HG03108 (cell line): ENCODE measurements around the gene LHX2.

Experiments
- ATAC-seq: cut with Tn5 transposase; IDR thresholded peaks from one replicate; pipeline ENCODE4 v1.9.1; 2021; ENCODE audit warnings: moderate library complexity; ENCODE audit not compliant: unreplicated experiment

LHX2 gene

GRCh38 chr9:124012368-124013301 is 1.1 kb downstream of the LHX2 start:
- no peak for ATAC-seq

GRCh38 chr9:124013309-124014210 is 2.0 kb downstream of the LHX2 start:
- ATAC-seq, result no peak

DNA sequence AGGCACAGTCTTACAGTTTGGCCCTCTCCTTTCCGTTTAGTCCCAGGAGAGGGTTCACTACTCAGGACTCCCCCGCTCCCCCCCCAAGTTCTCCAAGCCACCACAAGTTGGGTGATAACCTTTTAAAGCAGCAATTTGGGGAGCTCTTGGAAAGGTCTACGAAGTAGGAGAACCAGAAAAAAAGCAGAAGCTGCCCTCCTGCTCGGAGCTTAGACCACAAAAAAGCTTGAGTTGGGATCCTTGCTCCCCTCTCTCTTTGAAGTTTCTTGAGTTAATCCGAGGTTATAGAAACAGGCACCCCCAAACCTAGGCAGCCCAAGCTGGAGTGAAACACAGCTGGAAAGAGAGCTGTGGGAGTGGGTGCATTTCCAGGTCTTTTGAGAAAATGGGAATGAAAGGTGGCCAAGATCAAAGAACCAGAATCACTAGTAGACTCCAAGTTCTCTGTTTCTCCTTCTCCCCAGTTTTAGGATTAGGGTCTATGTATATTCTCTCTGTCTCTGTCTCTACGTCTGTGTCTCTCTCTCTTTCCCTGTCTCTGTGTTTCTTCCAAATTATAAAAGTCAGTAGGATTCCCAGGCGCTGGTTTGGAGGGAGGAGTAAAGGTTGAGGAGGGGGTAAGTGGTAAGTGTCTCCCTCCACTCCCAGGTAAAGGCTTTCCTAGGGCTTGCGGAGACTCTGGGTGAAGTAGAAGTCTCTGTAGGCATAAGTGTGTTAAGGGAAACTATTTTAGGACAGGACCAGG is 2.8 kb downstream of the LHX2 start:
- ATAC-seq, result no peak

DNA sequence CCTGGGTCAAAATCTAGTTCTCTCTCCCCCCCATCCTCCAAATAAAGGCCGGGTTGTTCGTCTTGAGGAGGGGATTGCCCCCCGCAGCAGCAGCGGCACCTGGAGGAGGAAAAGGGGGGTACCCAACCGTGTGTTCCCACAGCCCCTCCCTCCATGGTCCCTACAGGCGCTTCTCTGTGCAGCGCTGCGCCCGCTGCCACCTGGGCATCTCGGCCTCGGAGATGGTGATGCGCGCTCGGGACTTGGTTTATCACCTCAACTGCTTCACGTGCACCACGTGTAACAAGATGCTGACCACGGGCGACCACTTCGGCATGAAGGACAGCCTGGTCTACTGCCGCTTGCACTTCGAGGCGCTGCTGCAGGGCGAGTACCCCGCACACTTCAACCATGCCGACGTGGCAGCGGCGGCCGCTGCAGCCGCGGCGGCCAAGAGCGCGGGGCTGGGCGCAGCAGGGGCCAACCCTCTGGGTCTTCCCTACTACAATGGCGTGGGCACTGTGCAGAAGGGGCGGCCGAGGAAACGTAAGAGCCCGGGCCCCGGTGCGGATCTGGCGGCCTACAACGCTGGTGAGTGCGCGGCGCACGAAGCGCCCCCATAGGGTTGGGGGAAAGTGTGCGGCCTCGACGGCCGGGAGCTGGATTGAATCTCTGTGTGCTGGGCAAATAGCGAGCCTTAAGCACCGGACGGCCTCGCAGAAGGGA is 3.5 kb downstream of the LHX2 start:
- ATAC-seq, result no peak

- ATAC-seq, result no peak
Measured at GRCh38 chr9:124015661-124016131, 4.1 kb downstream of the LHX2 start.

GRCh38 chr9:124016175-124017050 is 4.8 kb downstream of the LHX2 start:
- no peak for ATAC-seq

DNA sequence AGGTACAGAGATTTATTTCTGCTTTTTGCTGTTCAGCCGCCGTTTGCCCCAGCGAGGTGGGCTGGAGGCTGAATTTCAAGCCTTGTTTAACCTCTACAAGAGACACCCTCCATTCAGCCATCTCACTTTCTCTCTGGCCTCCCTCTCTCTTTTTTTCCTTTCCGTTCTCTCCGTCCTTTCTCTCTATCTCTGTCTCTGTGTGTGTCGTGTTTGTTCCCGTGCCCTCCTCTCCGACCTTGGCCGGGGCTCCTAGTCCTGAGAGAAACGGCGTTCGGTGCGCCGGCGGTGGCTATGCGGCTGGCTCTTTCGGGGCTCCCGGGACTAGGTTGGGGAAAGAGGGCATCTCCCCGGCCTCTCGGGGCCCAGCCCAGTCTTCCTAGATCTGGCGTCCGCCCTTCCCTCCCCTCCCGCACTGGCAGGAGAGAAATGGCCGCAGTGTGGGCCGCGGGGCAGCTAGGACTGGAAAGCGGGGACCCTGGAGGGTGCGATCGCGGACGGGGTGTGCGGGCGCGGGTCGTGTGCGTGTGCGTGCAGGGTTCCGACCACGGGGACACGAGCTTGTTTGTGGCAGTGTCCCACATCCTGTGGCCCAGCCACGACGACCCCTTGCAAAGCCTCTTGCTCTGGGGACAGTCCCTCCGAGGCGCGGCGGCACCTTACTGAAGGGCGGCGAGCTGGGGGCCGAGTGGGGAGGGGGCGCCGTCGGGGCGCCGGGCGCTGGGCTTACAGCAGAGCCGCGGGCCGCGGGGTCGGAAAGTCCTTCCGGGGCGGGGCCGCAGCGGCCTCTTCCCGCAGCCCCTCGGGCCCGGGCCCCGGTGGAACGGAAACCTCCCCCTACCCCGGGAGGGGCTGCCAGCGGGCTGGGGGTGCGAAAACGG is 5.7 kb downstream of the LHX2 start:
- no peak for ATAC-seq

DNA sequence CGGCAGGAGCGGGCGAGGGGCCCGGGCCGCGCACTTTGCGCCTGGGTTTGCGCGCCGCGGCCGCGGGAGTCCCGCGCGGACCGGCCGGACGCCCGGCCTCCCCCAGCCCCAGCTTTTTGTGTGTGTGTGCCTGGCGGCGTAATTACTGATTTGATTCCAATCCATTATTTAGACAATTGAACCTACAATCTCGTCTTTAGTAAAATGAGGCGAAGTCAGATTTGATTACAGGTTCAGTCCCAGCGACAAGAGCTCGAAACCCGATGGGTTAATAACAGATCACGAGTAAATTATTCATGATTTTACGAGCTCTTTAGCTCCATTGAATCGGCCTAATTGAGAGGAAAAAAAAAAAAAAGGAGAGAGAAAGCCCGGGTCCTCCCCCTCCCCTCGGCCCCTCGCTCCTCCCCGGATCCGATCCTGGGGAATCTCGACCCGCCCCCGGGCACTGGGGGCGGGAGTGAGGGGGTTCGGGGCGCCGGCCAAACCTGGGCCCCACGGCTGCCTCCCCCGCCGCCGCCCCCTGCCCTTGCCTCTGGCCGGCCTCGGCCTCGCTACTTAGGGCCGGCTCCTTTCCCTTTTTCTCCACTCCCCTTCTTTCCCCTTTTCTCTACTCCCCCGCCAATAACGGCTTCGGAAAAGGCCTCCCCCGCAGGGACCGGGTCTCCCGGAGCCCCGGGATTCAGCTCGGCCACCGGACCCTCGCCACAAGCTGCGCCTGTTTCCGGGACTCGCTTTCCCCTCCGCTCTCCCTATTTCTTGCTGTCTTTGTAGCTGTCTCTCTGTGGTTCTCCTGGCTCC is 6.6 kb downstream of the LHX2 start:
- no peak for ATAC-seq

- ATAC-seq, result no peak
Measured at GRCh38 chr9:124018730-124019697, 7.4 kb downstream of the LHX2 start.

- no peak for ATAC-seq
Measured at GRCh38 chr9:124019771-124020519, 8.4 kb downstream of the LHX2 start.

DNA sequence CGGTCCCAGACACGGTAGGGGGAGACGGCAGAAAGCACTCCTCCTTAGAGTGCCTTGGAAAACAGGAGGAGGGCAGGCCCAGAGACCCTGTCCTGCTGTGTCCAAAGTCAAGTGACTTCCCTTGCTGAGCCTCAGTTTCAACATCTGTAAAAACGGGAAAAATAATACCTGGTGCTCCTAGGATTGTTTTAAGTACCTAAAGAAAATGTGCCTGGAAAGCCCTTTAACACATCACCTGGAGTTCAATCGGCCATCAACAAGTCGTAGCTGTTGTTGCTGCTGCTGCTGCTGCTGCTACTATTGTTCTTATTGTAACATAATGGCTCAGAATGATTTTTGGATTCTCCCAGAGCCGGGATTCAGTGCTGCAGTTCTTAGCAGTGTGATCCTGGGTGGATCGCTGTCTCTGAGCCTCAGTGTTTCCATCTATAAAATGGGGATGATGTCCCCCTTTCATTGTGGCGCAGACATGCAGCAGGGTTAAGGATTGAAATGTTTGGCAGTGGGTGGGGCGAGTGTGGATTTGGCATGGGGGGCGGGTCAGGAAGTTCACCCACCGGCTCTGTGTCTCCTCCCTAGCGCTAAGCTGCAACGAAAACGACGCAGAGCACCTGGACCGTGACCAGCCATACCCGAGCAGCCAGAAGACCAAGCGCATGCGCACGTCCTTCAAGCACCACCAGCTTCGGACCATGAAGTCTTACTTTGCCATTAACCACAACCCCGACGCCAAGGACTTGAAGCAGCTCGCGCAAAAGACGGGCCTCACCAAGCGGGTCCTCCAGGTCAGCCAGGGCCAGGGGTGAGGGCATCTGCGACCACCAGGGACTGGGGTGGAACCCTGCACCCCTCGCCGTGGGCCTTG is 9.2 kb downstream of the LHX2 start:
- no peak for ATAC-seq

- ATAC-seq, result no peak
Measured at GRCh38 chr9:124021385-124021769, 9.8 kb downstream of the LHX2 start.

DNA sequence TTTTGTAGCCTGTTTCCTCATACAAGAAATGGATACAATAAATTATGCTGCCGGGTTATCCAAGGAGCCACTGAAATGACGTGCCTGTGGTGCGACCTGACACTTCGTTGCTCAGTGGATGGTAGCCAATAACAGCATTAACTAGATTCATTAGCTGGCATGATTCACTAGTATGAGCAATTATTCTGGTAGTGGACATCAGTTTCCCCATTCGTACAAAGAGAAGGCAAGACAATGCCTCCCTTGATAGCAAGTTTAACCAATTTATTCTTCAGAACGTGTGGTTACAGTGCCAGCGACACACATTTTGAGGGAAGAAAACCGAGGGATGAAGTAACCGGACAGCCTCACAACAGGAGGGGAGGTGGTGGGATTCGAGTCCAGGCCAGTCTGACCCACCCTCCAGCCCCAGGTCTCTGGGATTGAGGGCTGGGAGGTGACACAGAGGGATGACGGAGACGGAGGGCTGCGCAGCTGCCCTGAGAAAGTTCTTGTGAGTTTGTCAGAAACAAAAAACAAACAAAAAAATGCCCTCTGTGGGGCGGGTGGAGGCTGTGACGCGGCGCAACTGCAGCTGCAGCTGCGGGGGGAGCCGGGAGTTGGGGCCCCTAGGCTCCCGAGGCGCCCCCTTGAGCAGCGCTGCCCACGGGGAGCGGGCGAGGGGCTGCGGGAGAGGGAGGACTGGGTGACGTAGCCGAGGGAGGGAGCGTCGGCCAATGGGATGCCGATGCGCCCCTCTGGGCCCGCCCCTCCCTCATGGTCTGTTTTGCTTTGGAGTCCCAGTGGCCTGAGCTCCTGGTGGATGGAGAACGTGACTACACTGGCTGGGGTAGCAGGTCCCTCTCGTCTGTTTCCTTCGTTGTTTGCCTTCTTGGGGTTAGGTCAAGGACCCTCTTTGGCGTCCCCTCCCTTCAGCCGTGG is 10.9 kb downstream of the LHX2 start:
- no peak for ATAC-seq

GRCh38 chr9:124024107-124024506 is 12.5 kb downstream of the LHX2 start:
- no peak for ATAC-seq
